BLaER1 (cell line): ENCODE results near the gene SCO1.

Source experiments
- H3K27ac ChIP-seq: shearing (Covaris generic); formaldehyde crosslinking; 2 replicates; pipeline ENCODE4 v1.8.1; 2022
- H3K27me3 ChIP-seq: shearing (Covaris generic); formaldehyde crosslinking; 2 replicates; pipeline ENCODE4 v1.8.1; 2022
- H3K36me3 ChIP-seq: shearing (Covaris generic); formaldehyde crosslinking; 2 replicates; pipeline ENCODE4 v1.8.1; 2022
- H3K4me1 ChIP-seq: shearing (Covaris generic); formaldehyde crosslinking; 2 replicates; pipeline ENCODE4 v1.8.1; 2022
- H3K4me2 ChIP-seq: shearing (Covaris generic); formaldehyde crosslinking; 2 replicates; pipeline ENCODE4 v1.8.1; 2022
- H3K4me3 ChIP-seq: shearing (Covaris generic); formaldehyde crosslinking; 2 replicates; pipeline ENCODE4 v1.8.1; 2022
- H3K9ac ChIP-seq: shearing (Covaris generic); formaldehyde crosslinking; 2 replicates; pipeline ENCODE4 v1.8.1; 2022
- H3K9me3 ChIP-seq: shearing (Covaris generic); formaldehyde crosslinking; 2 replicates; pipeline ENCODE4 v1.8.1; 2022
- H4K20me1 ChIP-seq: shearing (Covaris generic); formaldehyde crosslinking; 2 replicates; pipeline ENCODE4 v1.8.1; 2022
- Cebpa-rat ChIP-seq: shearing (Covaris generic); IDR thresholded peaks from 2 replicates; pipeline ENCODE4 v1.8.1; 2022

Gene SCO1

GRCh38 chr17:10635290-10635689 lies 62.0 kb downstream of the SCO1 start:
- Histone ChIP-seq H4K20me1 (no peaks in the 10 kb centered on the region), H3K27me3 (no peaks in the 10 kb centered on the region), H3K4me3 (no peak overlapping the region), H3K4me2 (no peak overlapping the region), H3K9ac (no peak overlapping the region), H3K27ac (no peak overlapping the region), H3K36me3 (peaks cover 22% of the 10 kb centered on the region; the same call in 1 of the 2 replicates), H3K4me1 (peaks cover 27% of the 10 kb centered on the region), H3K9me3 (no peaks in the 10 kb centered on the region)
- no peak for TF ChIP-seq Cebpa-rat

DNA sequence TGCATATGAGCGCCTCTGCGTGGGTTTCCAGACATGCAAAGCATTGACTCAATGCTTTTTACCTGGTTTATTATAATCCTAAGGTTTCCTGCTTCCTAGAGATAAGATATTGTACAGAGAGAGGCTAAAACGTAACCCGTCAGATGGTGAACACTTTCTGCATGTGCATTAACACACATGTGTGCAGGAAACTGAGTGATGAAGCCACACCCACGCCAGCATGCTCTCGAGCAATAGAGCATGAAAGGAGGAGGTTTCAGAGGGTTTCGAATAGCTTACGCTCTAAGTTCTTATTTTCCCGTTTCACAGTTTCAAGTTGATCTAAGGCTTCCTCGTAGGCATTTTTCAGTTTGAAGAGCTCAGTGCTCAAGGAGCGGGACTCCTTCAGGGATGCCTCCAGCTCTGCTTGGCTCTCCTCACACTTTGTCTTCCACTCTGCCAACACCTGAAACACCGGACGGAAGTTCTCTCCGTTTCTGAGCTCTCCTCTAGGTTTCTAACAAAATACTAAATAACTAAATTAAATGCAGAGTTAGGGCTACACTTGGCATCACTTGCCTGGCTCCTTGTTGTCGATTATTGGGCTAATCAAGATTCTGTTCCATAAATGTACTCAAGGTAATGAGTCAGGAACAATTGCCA lies 63.5 kb downstream of the SCO1 start:
- peaks cover 27% of the 10 kb centered on the region for H3K4me1 ChIP-seq
- no peak overlapping the region for H3K27ac ChIP-seq
- H3K4me2 ChIP-seq = peak overlapping the region; percentile 72
- no peaks in the 10 kb centered on the region for H3K9me3 ChIP-seq
- no peak overlapping the region; the same call in 1 of the 2 replicates for H3K9ac ChIP-seq
- H3K4me3 ChIP-seq = no peak overlapping the region; the same call in 1 of the 2 replicates
- no peak for TF ChIP-seq Cebpa-rat
- H3K27me3 ChIP-seq = no peaks in the 10 kb centered on the region
- H4K20me1 ChIP-seq = no peaks in the 10 kb centered on the region
- H3K36me3 ChIP-seq = peaks cover 21% of the 10 kb centered on the region; the same call in 1 of the 2 replicates

GRCh38 chr17:10631701-10632100 lies 65.6 kb downstream of the SCO1 start:
- H3K9ac ChIP-seq = no peak overlapping the region
- H3K9me3 ChIP-seq = no peaks in the 10 kb centered on the region
- no peak overlapping the region for H3K4me2 ChIP-seq
- no peaks in the 10 kb centered on the region for H4K20me1 ChIP-seq
- H3K36me3 ChIP-seq = peaks cover 14% of the 10 kb centered on the region; the same call in 1 of the 2 replicates
- no peak for TF ChIP-seq Cebpa-rat
- H3K27me3 ChIP-seq = no peaks in the 10 kb centered on the region
- no peak overlapping the region for H3K27ac ChIP-seq
- H3K4me3 ChIP-seq = no peak overlapping the region
- peaks cover 27% of the 10 kb centered on the region for H3K4me1 ChIP-seq

DNA sequence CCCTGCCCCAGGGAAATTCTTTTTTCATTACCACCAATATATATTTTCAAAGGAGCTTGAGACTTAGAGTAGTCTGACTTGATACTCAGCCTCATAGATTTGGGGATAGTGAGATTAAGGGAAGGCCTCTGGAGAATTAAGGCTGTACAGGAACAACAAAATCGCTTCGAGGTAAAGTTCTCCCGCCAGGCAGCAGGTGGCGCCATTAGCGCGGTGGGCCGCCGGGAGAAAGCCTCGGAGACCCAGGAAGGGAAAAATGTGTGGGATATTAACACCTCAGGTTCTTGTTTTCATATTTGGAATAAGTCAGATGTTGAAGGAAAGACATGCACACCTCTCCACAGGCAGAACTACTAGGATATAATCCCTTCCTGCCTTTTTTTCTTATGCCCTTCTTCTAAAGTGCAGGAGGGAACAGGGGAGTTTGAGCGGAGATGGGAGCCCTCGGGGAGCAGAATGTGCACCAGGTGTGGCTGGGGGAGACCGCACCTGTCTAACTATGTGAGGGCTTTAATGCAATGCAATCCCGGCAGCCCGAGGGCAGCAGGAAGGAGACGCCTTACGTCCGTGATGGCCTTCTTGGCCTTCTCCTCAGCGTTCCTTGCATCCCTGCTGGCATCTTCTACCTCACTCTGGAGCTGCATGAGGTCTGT lies 66.2 kb downstream of the SCO1 start:
- Histone ChIP-seq H3K4me3 (no peak overlapping the region), H3K9me3 (no peaks in the 10 kb centered on the region), H3K9ac (no peak overlapping the region), H3K4me2 (no peak overlapping the region), H3K36me3 (peaks cover 14% of the 10 kb centered on the region; the same call in 1 of the 2 replicates), H3K4me1 (peaks cover 27% of the 10 kb centered on the region), H3K27me3 (no peaks in the 10 kb centered on the region), H3K27ac (no peak overlapping the region), H4K20me1 (no peaks in the 10 kb centered on the region)
- no peak for TF ChIP-seq Cebpa-rat

DNA sequence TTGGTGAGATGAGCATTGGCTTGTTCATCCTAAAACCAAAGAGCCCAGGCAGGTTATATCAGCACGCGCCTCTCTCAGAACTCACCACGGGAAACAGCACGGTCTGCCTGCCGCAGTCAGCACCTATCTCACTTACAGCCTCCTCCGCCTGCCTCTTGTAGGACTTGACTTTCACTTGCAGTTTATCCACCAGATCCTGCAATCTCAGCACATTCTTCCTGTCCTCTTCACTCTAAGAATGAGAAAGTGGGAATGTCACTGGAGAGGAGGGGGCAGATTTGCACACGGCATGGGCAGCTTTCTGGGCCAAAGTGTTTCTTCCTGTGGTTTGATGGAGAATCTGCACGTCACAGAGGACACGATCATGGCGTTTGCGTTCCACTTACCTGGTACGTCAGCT lies 67.6 kb downstream of the SCO1 start:
- Histone ChIP-seq H3K4me1 (peaks cover 25% of the 10 kb centered on the region), H3K27ac (no peak overlapping the region), H3K9me3 (no peaks in the 10 kb centered on the region), H3K4me2 (no peak overlapping the region), H3K9ac (no peak overlapping the region), H3K27me3 (no peaks in the 10 kb centered on the region), H3K4me3 (no peak overlapping the region), H4K20me1 (no peaks in the 10 kb centered on the region), H3K36me3 (0 out of 2 replicates have a peak, but pooled peaks cover 9% of the 10 kb centered on the region)
- TF ChIP-seq Cebpa-rat = no peak

- Histone ChIP-seq H3K4me3 (no peak overlapping the region), H3K9ac (no peak overlapping the region), H4K20me1 (no peaks in the 10 kb centered on the region), H3K36me3 (0 out of 2 replicates have a peak, but pooled peaks cover 9% of the 10 kb centered on the region), H3K27ac (no peak overlapping the region), H3K4me2 (no peak overlapping the region), H3K27me3 (no peaks in the 10 kb centered on the region), H3K9me3 (no peaks in the 10 kb centered on the region), H3K4me1 (peaks cover 16% of the 10 kb centered on the region)
- no peak for TF ChIP-seq Cebpa-rat
Measured at GRCh38 chr17:10628756-10629155, 68.6 kb downstream of the SCO1 start.

DNA sequence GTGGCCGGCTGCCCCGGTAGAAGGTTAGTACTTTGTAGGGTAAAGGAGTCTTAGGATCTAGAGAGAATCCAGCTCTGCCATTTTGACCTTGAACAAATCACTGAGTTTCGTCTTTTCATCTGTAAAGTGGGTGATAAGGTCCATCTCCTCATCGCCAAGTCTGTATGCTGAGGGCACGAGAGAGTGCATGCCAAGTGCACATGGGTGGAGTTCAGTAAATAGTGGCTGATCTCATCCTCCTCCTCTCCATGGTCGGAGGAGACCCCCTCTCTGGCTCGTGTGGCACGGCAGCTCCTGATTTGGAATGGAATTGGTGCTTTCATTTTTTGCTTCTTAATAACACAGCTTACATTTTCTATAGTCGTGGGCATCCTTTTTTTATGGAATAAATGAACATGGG lies 70.9 kb downstream of the SCO1 start:
- H3K4me2 ChIP-seq = no peak overlapping the region
- no peaks in the 10 kb centered on the region for H3K27me3 ChIP-seq
- no peak overlapping the region for H3K9ac ChIP-seq
- H3K4me3 ChIP-seq = no peak overlapping the region
- no peaks in the 10 kb centered on the region for H3K9me3 ChIP-seq
- no peak for TF ChIP-seq Cebpa-rat
- H4K20me1 ChIP-seq = no peaks in the 10 kb centered on the region
- 0 out of 2 replicates have a peak, but pooled peaks cover 9% of the 10 kb centered on the region for H3K36me3 ChIP-seq
- peaks cover 23% of the 10 kb centered on the region for H3K4me1 ChIP-seq
- no peak overlapping the region for H3K27ac ChIP-seq

DNA sequence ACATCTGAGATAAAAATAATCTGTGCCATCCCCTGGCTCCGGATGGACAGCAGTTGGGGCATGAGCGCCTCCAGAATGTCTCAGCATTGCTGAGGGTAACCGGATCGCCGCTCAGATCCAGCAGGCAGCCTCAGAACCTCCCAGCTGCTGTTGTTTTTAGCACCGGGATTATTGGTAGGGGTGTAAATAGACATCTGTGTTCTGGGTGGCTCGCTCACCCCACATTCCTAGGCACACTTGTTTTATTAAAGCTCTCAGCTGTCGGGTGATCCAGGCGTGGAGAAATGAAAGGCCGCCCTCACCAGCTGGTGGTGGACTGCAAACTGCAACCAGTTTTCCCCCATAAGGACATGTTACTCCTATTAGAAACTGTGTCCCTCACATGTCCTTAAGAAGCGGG lies 72.4 kb downstream of the SCO1 start:
- Histone ChIP-seq H3K27me3 (no peaks in the 10 kb centered on the region), H4K20me1 (no peaks in the 10 kb centered on the region), H3K9me3 (no peaks in the 10 kb centered on the region), H3K4me2 (no peak overlapping the region), H3K36me3 (0 out of 2 replicates have a peak, but pooled peaks cover 9% of the 10 kb centered on the region), H3K9ac (no peak overlapping the region), H3K4me1 (peaks cover 23% of the 10 kb centered on the region), H3K27ac (no peak overlapping the region), H3K4me3 (no peak overlapping the region)
- TF ChIP-seq Cebpa-rat = no peak

- no peak overlapping the region for H3K4me2 ChIP-seq
- H3K27ac ChIP-seq = no peak overlapping the region
- TF ChIP-seq Cebpa-rat = no peak
Measured at GRCh38 chr17:10623737-10624338, 73.5 kb downstream of the SCO1 start.

More at GRCh38 chr17:10623737-10624338, 73.5 kb downstream of the SCO1 start:
- Histone ChIP-seq H3K4me3 (no peak overlapping the region), H3K9ac (no peak overlapping the region), H4K20me1 (no peaks in the 10 kb centered on the region), H3K36me3 (no peaks in the 10 kb centered on the region), H3K9me3 (no peaks in the 10 kb centered on the region), H3K27me3 (no peaks in the 10 kb centered on the region), H3K4me1 (peaks cover 23% of the 10 kb centered on the region)
